Loucy (cell line): ENCODE data around the gene CFAP92.

Source experiments
- EZH2phosphoT487 ChIP-seq: fragments of 200-600 bp; IDR thresholded peaks from 2 replicates; pipeline ENCODE4 v1.6.1; 2018; ENCODE audit warnings: antibody characterized with exemption, mild to moderate bottlenecking, moderate library complexity, borderline replicate concordance
- TF ChIP-seq, protein P1 (sequence below): fragments of 200-600 bp; sonication (generic); conservative IDR thresholded peaks from 2 replicates; pipeline ENCODE4 v1.5.1; 2014; ENCODE audit warnings: mild to moderate bottlenecking, antibody characterized with exemption, low read length

DNA sequence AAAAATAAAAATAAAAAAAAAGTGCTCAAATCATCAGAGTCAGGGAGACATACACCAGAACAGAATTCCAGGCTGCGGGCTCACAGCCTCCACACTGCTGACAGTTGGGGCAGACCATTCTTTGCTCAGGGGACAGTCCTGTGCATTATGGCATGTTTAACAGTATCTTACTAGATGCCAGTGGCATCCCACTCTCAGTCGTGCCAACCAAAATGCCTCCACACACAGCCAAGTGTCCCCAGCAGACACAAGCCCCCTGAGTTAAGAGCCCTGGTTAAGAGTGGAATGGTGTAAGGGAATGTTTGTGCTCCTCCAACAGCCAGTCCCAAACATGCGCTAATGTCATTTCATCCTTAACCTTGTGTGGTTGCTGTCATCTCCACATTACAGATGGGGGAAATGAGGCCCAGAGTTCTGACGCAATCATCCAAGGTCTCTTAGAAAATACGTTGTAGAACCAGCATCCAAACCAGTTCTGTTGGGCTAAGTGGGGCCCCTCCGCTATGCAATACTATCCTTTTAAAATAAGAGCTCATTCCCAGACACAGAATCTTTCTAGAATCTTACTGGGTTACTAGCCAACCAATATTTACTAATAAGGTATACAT is 26.0 kb downstream of the CFAP92 start:
- TF ChIP-seq, protein P1, sequence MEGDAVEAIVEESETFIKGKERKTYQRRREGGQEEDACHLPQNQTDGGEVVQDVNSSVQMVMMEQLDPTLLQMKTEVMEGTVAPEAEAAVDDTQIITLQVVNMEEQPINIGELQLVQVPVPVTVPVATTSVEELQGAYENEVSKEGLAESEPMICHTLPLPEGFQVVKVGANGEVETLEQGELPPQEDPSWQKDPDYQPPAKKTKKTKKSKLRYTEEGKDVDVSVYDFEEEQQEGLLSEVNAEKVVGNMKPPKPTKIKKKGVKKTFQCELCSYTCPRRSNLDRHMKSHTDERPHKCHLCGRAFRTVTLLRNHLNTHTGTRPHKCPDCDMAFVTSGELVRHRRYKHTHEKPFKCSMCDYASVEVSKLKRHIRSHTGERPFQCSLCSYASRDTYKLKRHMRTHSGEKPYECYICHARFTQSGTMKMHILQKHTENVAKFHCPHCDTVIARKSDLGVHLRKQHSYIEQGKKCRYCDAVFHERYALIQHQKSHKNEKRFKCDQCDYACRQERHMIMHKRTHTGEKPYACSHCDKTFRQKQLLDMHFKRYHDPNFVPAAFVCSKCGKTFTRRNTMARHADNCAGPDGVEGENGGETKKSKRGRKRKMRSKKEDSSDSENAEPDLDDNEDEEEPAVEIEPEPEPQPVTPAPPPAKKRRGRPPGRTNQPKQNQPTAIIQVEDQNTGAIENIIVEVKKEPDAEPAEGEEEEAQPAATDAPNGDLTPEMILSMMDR = no peak
- no peak for TF ChIP-seq EZH2phosphoT487
